GM21423 (cell line): ENCODE results near the gene TMEM190.
A peak's percentile ranks its signal among the peaks of the same experiment; 100 is the strongest.

Experiments
- ATAC-seq: cut with Tn5 transposase; IDR thresholded peaks from one replicate; pipeline ENCODE4 v1.9.1; 2021; ENCODE audit warnings: mild to moderate bottlenecking, moderate library complexity; ENCODE audit not compliant: unreplicated experiment

The TMEM190 gene

DNA sequence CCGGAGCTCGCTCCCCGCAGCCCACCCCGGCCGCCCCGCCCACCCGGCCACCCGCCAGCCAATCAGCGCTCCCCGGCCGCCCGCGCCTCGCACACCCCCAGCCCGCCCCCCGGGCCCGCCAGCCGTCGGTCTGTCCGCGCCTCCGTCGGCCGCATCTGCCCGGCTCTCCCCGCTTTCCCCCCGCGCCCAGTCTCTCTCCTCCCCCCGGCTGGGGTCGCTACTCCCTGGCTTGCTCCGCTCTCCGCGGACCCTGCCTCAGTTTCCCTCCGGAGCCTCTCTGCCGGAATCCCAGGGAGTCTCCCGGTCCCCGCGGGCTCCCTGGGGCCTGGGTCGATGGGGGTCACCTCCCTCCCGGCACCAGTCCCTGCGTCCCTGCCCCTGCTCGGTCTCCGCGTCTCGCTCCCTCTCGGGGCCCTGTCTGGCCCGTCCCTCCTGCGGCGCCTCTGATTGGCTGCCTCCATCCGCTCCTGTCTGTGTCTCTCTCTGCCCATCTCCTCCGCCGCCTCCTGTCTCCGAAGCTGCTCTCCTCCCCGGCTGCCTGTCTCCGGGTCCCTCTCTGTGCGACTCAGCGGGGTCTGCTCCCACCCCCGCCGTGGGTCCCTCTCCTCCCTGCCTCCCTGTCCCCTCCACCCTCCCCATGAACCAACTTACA lies 6.8 kb upstream of the TMEM190 start:
- ATAC-seq, result no peak

DNA sequence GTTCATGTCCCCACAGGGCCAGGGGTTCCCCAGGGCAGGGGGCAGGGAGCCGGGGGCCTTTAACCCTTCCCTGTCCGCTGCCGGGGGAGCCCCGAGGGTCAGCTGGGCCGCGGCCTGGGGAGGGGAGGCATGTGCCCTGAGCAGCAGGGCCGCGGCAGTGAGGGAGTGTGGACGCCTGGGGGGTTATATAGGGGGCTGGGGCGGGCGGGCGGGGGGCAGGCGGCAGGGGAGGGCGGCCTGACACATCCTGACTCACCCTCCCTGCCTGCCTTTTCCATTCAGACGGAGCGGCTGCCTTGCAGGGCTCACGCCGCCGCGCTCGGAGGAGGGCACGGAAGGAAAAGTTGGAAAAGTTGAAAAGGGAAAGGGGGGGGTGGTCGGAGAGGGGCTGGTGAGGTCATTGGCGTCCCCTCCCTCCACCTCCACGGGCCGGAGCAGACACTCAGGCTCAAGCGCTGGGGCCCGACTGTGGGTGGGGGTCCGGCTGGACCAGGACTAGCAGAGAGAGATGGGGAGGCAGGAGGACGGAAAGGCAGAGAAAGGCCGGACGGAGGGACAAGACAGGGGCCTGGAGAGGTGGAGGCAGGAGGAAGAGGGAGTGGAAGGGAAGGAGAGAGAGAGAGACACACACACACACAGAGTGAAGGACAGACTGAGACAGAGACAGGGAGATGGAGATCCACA lies 6.2 kb upstream of the TMEM190 start, which contains the start of gene IL11:
Gene IL11 (minus strand): TSS at position 159 of the 684 bp plus-strand sequence. CDS start 153 bp downstream, at position 6.
- ATAC-seq, result no peak

GRCh38 chr19:55372316-55373081 lies 4.1 kb upstream of the TMEM190 start:
- ATAC-seq, result no peak

DNA sequence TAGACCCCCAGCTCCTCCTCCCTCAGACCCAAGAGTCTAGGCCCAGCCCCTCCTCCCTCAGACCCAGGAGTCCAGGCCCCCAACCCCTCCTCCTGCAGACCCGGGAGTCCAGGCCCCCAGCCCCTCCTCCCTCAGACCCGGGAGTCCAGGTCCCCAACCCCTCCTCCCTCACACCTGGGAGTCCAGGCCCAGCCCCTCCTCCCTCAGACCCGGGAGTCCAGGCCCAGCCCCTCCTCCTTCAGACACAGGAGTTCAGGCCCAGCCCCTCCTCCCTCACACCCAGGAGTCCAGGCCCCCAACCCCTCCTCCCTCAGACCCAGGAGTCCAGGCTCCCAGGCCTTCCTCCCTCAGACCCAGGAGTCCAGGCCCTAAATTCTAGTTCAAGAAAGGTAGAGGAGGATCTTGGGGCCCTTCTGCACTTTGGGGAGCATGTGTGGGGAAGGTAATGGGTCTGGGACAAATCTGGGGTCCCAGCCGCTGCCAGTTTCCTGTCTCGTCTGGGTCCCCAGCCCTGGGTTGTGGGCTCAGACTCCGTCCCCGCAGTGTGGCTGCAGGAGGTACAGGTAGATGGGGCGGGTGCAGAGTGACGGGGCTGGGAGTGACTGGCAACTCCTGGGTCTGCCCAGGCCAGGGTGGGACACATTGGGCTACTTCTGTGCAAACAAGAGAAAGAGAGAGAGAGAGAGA lies 3.2 kb upstream of the TMEM190 start:
- ATAC-seq, result no peak

DNA sequence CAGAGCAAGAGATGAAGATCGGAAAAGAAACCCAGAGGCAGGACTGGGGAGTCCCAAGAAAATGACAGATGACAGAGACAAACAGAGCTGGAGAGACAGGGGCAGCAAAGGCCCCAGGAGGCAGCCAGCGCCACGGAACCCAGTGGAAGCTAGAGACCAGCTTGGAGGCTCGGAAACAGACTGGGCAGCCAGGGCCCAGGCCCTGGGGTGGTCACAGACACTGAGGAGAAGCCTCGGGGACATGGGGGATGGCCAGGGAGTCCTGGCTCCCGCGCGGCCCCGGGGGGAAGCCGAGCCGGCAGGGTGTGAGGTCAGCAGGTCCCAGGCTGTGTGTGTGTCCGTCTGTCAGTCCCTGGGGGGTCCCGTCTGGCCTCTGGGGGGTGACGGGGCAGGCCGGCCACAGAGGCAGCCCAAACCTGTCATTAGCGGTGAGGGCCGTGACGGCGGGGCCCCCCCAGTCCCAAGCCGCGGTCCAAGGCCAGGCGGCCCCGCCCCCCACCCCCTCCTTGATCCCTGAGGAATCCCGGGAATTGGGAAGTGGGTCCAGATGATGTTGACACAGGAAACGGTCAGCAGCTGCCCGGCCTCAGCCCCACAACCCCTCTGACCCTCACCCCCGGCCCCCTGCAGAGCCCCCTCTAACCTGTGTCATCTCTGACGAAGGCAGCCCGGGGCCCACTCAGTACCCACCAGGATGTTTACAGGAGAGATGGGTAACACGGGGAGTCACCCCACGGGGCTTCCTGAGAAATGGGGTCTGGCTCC lies 2.5 kb upstream of the TMEM190 start:
- ATAC-seq, result no peak

- no peak for ATAC-seq
Observed at GRCh38 chr19:55377356-55378131, 918 bp downstream of the TMEM190 start.

- no peak for ATAC-seq
Observed at GRCh38 chr19:55379174-55379573, 2.5 kb downstream of the TMEM190 start.

GRCh38 chr19:55382013-55382412 lies 5.4 kb downstream of the TMEM190 start:
- no peak for ATAC-seq

DNA sequence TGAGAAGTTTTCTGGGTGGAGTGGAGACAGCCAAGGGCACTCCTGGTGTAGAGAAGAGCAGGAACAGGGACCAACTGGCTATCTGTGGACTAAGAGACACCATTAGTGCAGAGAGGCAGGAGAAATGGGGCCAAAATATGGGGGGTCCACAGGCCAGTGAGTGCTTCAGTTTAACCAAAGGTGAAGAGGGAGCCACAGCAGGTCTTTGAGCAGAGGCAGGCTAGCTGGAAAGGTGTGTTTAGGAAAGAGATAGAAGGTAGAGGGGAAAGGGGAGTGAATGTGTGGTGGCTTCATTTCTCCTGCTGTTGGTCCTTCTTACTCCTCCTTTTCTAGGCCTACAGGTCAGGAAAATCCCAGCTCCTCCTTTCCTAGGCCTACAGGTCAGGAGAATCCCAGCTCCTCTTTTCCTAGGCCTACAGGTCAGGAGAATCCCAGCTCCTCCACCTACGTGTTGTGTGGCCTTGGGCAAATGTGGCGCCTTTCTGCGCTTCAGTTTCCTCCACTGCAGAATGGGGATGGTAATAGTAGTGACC lies 6.0 kb downstream of the TMEM190 start:
- no peak for ATAC-seq

- no peak for ATAC-seq
Observed at GRCh38 chr19:55383279-55384130, 6.9 kb downstream of the TMEM190 start.

- ATAC-seq, result no peak
Observed at GRCh38 chr19:55384131-55384919, 7.7 kb downstream of the TMEM190 start, which contains the start of gene TMEM238. TMEM238 (minus strand) TSS chr19:55384292; CDS start chr19:55384259, 33 bp downstream.

- peak; percentile 59 for ATAC-seq
Observed at GRCh38 chr19:55384920-55385723, 8.5 kb downstream of the TMEM190 start.

DNA sequence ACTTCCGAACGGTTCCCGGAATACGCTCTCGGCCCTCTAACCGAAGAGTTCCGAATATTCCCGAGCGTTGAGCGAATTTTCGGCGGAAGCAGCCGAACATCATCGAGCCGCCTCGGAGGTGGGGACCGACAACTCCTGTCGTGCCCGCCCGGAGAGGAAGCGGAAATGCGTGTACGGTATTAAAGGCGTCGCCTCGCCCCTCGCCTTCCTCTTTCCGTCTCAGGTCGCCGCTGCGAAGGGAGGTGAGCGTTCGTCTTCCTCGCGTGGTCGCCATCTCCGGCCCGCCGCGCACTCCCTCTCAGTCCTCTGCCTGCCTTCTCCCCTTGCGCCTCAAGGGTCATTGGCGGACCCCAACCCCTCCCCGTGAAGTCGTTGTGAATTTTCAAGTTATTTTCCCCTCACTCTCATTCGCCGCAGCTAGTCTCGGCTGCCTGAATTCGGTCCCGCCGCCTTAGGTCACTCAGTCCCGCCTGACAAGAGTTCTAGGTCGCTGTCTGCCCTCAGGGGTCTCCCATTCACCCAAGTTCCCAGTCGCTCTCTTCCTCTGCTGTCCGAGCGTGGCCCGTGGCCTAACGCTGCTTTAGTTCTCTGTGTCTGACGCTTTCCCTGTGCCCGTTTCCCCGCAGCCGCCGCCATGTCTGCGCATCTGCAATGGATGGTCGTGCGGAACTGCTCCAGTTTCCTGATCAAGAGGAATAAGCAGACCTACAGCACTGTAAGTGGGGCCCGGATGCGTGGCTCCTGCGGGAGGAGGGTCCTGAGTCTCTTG lies 9.3 kb downstream of the TMEM190 start, which contains the start of gene RPL28:
Gene RPL28 (plus strand): TSS at position 209 of the 769 bp plus-strand sequence. CDS start 426 bp downstream, at position 635.
- ATAC-seq, result peak; percentile 66

GRCh38 chr19:55386493-55386971 lies 9.9 kb downstream of the TMEM190 start:
- ATAC-seq, result no peak

DNA sequence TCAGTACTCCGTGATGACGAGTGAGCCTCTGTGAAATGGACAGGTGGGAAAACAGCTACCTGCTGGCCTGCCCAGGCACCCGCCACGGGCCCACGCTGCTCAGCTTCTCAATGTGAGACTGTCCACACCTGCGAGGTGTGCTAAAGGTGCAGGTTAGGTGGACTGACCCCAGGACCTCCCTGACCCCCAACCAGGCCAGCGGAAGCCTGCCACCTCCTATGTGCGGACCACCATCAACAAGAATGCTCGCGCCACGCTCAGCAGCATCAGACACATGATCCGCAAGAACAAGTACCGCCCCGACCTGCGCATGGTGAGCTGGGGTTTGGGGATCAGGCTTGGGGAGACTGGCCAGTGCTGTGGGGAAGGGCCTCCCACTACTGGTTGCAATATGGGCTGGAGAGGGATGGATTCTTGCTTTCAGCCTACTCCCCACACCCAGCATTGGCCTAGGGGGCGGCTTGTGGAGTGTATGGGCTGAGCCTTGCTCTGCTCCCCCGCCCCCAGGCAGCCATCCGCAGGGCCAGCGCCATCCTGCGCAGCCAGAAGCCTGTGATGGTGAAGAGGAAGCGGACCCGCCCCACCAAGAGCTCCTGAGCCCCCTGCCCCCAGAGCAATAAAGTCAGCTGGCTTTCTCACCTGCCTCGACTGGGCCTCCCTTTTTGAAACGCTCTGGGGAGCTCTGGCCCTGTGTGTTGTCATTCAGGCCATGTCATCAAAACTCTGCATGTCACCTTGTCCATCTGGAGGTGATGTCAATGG lies 11.3 kb downstream of the TMEM190 start:
- ATAC-seq, result no peak
